H1 (cell line): Measurements from ENCODE around the gene MSI2. TPM values are rescaled to one million over a fixed set of nuclear protein-coding genes. Genes with fewer than 3 reads are reported as not detected.

Source experiments
- CBX5 ChIP-seq: fragments of 300-800, 300-1000 bp; sonication (generic); IDR thresholded peaks from 2 replicates; pipeline ENCODE4 v1.7.1; 2016; ENCODE audit warnings: antibody characterized with exemption, low read length, low read depth
- CREB1 ChIP-seq: IDR thresholded peaks from 2 replicates; pipeline ENCODE4 v1.6.1; 2012; ENCODE audit warnings: inconsistent platforms
- CTBP2 ChIP-seq: IDR thresholded peaks from 2 replicates; pipeline ENCODE4 v1.7.0; 2011; ENCODE audit warnings: borderline replicate concordance, mild to moderate bottlenecking, moderate library complexity, mixed read lengths, low read length; ENCODE audit not compliant: insufficient read depth, insufficient read length
- GTF2F1 ChIP-seq: IDR thresholded peaks from 2 replicates; pipeline ENCODE4 v1.6.1; 2012; ENCODE audit warnings: low read depth, low read length, improper control_type of control experiment, borderline replicate concordance
- JUND ChIP-seq: IDR thresholded peaks from 2 replicates; pipeline ENCODE4 v1.6.1; 2011; ENCODE audit warnings: mild to moderate bottlenecking, improper control_type of control experiment, low read length
- POU5F1 ChIP-seq: IDR thresholded peaks from 2 replicates; pipeline ENCODE4 v1.6.1; 2011; ENCODE audit warnings: low read depth, mild to moderate bottlenecking, low read length, moderate library complexity
- RXRA ChIP-seq: IDR thresholded peaks from 2 replicates; pipeline ENCODE4 v1.6.1; 2011; ENCODE audit warnings: low read depth, mild to moderate bottlenecking, low read length, moderate library complexity; ENCODE audit not compliant: insufficient read depth
- SIN3A ChIP-seq, 2 experiments: IDR thresholded peaks in 1 of 2; conservative IDR thresholded peaks in 1 of 2; 2 replicates each; pipeline ENCODE4 v1.6.1; 2011 to 2012; ENCODE audit warnings: low read length in 2 of 2, improper control_type of control experiment in 1 of 2, low read depth in 1 of 2, mild to moderate bottlenecking in 1 of 2
- TCF12 ChIP-seq: IDR thresholded peaks from 2 replicates; pipeline ENCODE4 v1.6.1; 2011; ENCODE audit warnings: low read depth, mild to moderate bottlenecking, low read length
- USF2 ChIP-seq: IDR thresholded peaks from 2 replicates; pipeline ENCODE4 v1.6.1; 2011; ENCODE audit warnings: low read length, improper control_type of control experiment
- ZNF274 ChIP-seq: IDR thresholded peaks from 2 replicates; pipeline ENCODE4 v1.7.0; 2012; ENCODE audit warnings: low read length, borderline replicate concordance; ENCODE audit errors: extremely low read depth
- polyA plus RNA-seq, 7 experiments: library from polyadenylated mRNA; depleted of rRNA in 3 of 7; stranded (reverse) in 5 of 7; unstranded in 2 of 7; fragments of >200 nt in 5 of 7; fragments of 200-250 nt in 2 of 7; gene quantifications; 1 replicate in 5 of 7; 2 replicates in 1 of 7; 4 replicates in 1 of 7; pipeline versions ENCODE4 v1.2.1 to v1.2.3, GENCODE V29; 2011 to 2013; ENCODE audit warnings: missing spikeins in 2 of 7, mixed read lengths in 2 of 7
- total RNA-seq: library from RNA; stranded (reverse); fragmentation: NEBNext Ultra II Directional; extraction: Animal tissue kit (Norgen Biotek cat#: 25700); gene quantifications from 2 replicates; pipeline ENCODE4 v1.2.1, GENCODE V29; 2021

MSI2 gene
- total and polyA plus RNA-seq, 2 of the 8 experiments (the other 6 are each of a cell fraction or from before 2014, with no cell fraction given): 36.7 to 80.6 TPM

GRCh38 chr17:57282296-57282695 lies 26.0 kb downstream of the MSI2 start (continued):
- no peak for TF ChIP-seq JUND
- no peak for TF ChIP-seq TCF12
- no peak for TF ChIP-seq POU5F1
- no peak for TF ChIP-seq CBX5
- TF ChIP-seq CREB1: no peak
- TF ChIP-seq GTF2F1: no peak
- no peak for TF ChIP-seq ZNF274
- TF ChIP-seq SIN3A (conservative IDR thresholded peaks at IDR 0.05 in 1 of 2, IDR thresholded peaks at IDR 0.05 in 1 of 2; ENCODE audit: low read depth in 1 of 2, low read length in 2 of 2): no peak
- TF ChIP-seq RXRA: no peak
- no peak for TF ChIP-seq CTBP2
- no peak for TF ChIP-seq USF2
